SU-DHL-6 (cell line): ENCODE measurements around the gene PLSCR3.

Experiments used
- H2AFZ ChIP-seq: fragments of 200-600 bp; sonication (generic); 2 replicates; pipeline ENCODE4 v1.6.1; 2014; ENCODE audit warnings: low read depth, mild to moderate bottlenecking, moderate library complexity, mixed read lengths, antibody characterized with exemption, low read length; ENCODE audit not compliant: severe bottlenecking
- H3F3A ChIP-seq: fragments of 200-600 bp; shearing (Covaris generic); 2 replicates; pipeline ENCODE4 v1.6.0; 2016; ENCODE audit warnings: antibody characterized with exemption, mild to moderate bottlenecking; ENCODE audit not compliant: insufficient read depth
- H3K27ac ChIP-seq: fragments of 200-600 bp; sonication (generic); 2 replicates; pipeline ENCODE4 v1.5.1; 2016; ENCODE audit warnings: low read depth, mild to moderate bottlenecking, low read length, moderate library complexity, mixed read lengths
- H3K27me3 ChIP-seq: fragments of 200-600 bp; sonication (generic), shearing (Covaris generic); 2 replicates; pipeline ENCODE4 v1.6.0; 2014; ENCODE audit warnings: mild to moderate bottlenecking, low read length
- H3K36me3 ChIP-seq: fragments of 200-600 bp; sonication (generic); 2 replicates; pipeline ENCODE4 v1.6.1; 2014; ENCODE audit warnings: mild to moderate bottlenecking, low read length, mixed read lengths
- H3K4me2 ChIP-seq: fragments of 300-600, 200-600 bp; shearing (Covaris generic), sonication (generic); 2 replicates; pipeline ENCODE4 v1.6.0; 2014; ENCODE audit warnings: low read length, low read depth, mild to moderate bottlenecking; ENCODE audit not compliant: poor library complexity, severe bottlenecking
- H3K4me3 ChIP-seq: fragments of 200-600 bp; sonication (generic); 2 replicates; pipeline ENCODE4 v1.5.1; 2014; ENCODE audit warnings: antibody characterized with exemption, low read length, mild to moderate bottlenecking, mixed read lengths; ENCODE audit not compliant: insufficient read depth, poor library complexity, severe bottlenecking
- H3K79me2 ChIP-seq: fragments of 200-600 bp; sonication (generic); 2 replicates; pipeline ENCODE4 v1.6.1; 2014; ENCODE audit warnings: mild to moderate bottlenecking, low read length, moderate library complexity; ENCODE audit not compliant: insufficient read depth
- H3K9ac ChIP-seq: fragments of 200-600 bp; sonication (generic); 2 replicates; pipeline ENCODE4 v1.7.0; 2014; ENCODE audit warnings: mild to moderate bottlenecking, low read length
- H3K9me2 ChIP-seq: fragments of 200-600 bp; sonication (generic); replicated peaks from 2 replicates; pipeline ENCODE4 v1.6.1; 2014; ENCODE audit warnings: low read length; ENCODE audit not compliant: insufficient read depth
- H3K9me3 ChIP-seq: fragments of 200-600 bp; sonication (generic); 2 replicates; pipeline ENCODE4 v1.6.1; 2014; ENCODE audit warnings: low read length, mixed read lengths; ENCODE audit not compliant: insufficient read depth
- H4K20me1 ChIP-seq: fragments of 200-600 bp; sonication (generic); 2 replicates; pipeline ENCODE4 v1.6.1; 2014; ENCODE audit warnings: low read depth, mild to moderate bottlenecking, antibody characterized with exemption, low read length, moderate library complexity, mixed read lengths
- CTCF ChIP-seq: fragments of 200-600 bp; sonication (generic); IDR thresholded peaks from one replicate; pipeline ENCODE4 v1.5.1; 2017; ENCODE audit warnings: antibody characterized with exemption, mild to moderate bottlenecking, low read length, moderate library complexity; ENCODE audit not compliant: insufficient read depth, poor library complexity, severe bottlenecking
- EZH2phosphoT487 ChIP-seq: fragments of 200-600 bp; sonication (generic), shearing (Covaris generic); conservative IDR thresholded peaks from 2 replicates; pipeline ENCODE4 v1.6.1; 2018; ENCODE audit warnings: mild to moderate bottlenecking, antibody characterized with exemption, low read length, moderate library complexity, mixed read lengths

Gene PLSCR3

DNA sequence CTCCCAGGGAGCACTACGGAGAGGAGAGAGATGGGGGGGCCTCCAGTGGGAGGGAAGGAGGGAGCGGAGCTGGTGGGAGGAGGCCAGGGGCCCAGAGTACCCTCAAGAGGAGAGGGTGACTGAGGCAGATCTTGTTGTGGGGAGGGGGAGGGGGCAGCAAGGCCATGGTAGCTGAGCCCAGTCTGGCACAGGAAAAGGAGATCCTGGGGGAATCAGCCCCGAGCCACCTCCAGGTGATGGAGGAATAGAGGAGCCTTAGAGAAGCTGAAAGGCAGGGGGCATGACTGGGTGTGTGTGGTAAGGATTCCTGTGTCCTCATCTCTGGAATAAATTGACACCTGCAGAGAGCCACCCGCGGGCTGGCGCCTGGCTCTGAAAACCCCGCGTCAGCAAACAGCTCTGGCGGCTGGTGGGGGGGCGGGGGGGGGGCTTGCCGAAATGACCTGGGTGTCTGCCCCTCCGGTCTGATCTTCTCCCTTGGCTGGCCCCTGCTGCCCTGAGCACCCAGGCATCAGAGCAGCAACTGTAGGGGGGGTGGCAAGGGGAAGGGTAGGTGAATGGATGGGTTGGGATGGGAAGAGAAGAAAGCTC lies 12.0 kb upstream of the PLSCR3 start:
- H3K27ac ChIP-seq = no peak overlapping the region
- H3K4me3 ChIP-seq = no peak overlapping the region
- no peak overlapping the region for H2AFZ ChIP-seq
- no peak overlapping the region for H3K9ac ChIP-seq
- no peaks in the 10 kb centered on the region for H4K20me1 ChIP-seq
- TF ChIP-seq CTCF = no peak
- TF ChIP-seq EZH2phosphoT487 = no peak
- H3K4me2 ChIP-seq = no peak overlapping the region
- no peaks in the 10 kb centered on the region for H3K27me3 ChIP-seq
- no peaks in the 10 kb centered on the region for H3F3A ChIP-seq
- no peaks in the 10 kb centered on the region for H3K36me3 ChIP-seq
- H3K9me3 ChIP-seq = no peaks in the 10 kb centered on the region
- no peaks in the 10 kb centered on the region for H3K79me2 ChIP-seq
- no peaks in the 10 kb centered on the region for H3K9me2 ChIP-seq

GRCh38 chr17:7405350-7406234 lies 11.3 kb upstream of the PLSCR3 start:
- TF ChIP-seq EZH2phosphoT487 = no peak
- no peak for TF ChIP-seq CTCF
- Histone ChIP-seq H3K79me2 (no peaks in the 10 kb centered on the region), H3K9me2 (no peaks in the 10 kb centered on the region), H3K9ac (no peak overlapping the region), H3K27me3 (no peaks in the 10 kb centered on the region), H3K27ac (no peak overlapping the region), H3F3A (no peaks in the 10 kb centered on the region), H3K4me3 (no peak overlapping the region), H2AFZ (no peak overlapping the region), H3K9me3 (no peaks in the 10 kb centered on the region), H3K36me3 (no peaks in the 10 kb centered on the region), H3K4me2 (peak overlapping the region; percentile 73), H4K20me1 (no peaks in the 10 kb centered on the region)

- no peak overlapping the region for H3K27ac ChIP-seq
- H3K27me3 ChIP-seq = no peaks in the 10 kb centered on the region
- TF ChIP-seq EZH2phosphoT487 (no peak), CTCF (no peak)
Observed at GRCh38 chr17:7404737-7405349, 10.5 kb upstream of the PLSCR3 start.

More at GRCh38 chr17:7404737-7405349, 10.5 kb upstream of the PLSCR3 start:
- H2AFZ ChIP-seq = peak overlapping the region; percentile 71
- peak overlapping the region; percentile 73 for H3K4me2 ChIP-seq
- H3K4me3 ChIP-seq = peak overlapping the region; percentile 94
- H3K9me3 ChIP-seq = no peaks in the 10 kb centered on the region
- no peaks in the 10 kb centered on the region for H3K79me2 ChIP-seq
- no peaks in the 10 kb centered on the region for H3F3A ChIP-seq
- peak overlapping the region; percentile 86 for H3K9ac ChIP-seq
- no peaks in the 10 kb centered on the region for H4K20me1 ChIP-seq
- no peaks in the 10 kb centered on the region for H3K9me2 ChIP-seq
- no peaks in the 10 kb centered on the region for H3K36me3 ChIP-seq
